Neural progenitor cell (in vitro differentiated cells): ENCODE data around the gene TEX9. TPM values are rescaled to one million over a fixed set of nuclear protein-coding genes. Genes with fewer than 3 reads are reported as not detected.

Experiments
- DNase-seq: peaks from one replicate; pipeline ENCODE4 v3.0.0-alpha.2; 2016; ENCODE audit warnings: low spot score
- H2AFZ ChIP-seq: fragments of 200-600 bp; sonication (generic); replicated peaks from 2 replicates; pipeline ENCODE4 v1.6.1; 2016; ENCODE audit warnings: antibody characterized with exemption
- H3F3A ChIP-seq: fragments of 200-600 bp; sonication (generic); 2 replicates; pipeline ENCODE4 v1.6.1; 2016; ENCODE audit warnings: antibody characterized with exemption, low read depth
- H3K27ac ChIP-seq: fragments of 200-600 bp; sonication (generic); 2 replicates; pipeline ENCODE4 v1.5.1; 2016; ENCODE audit warnings: mild to moderate bottlenecking
- H3K27me3 ChIP-seq: fragments of 200-600 bp; sonication (generic); 2 replicates; pipeline ENCODE4 v1.6.1; 2016; ENCODE audit warnings: mild to moderate bottlenecking, moderate library complexity
- H3K36me3 ChIP-seq: fragments of 200-600 bp; sonication (generic); 2 replicates; pipeline ENCODE4 v1.5.1; 2016
- H3K4me1 ChIP-seq: fragments of 200-600 bp; sonication (generic); 2 replicates; pipeline ENCODE4 v1.6.1; 2016; ENCODE audit warnings: mixed run types
- H3K4me2 ChIP-seq: fragments of 200-600 bp; sonication (generic); 2 replicates; pipeline ENCODE4 v1.6.1; 2016
- H3K4me3 ChIP-seq: fragments of 200-600 bp; sonication (generic); 2 replicates; pipeline ENCODE4 v1.5.1; 2016
- H3K79me2 ChIP-seq: fragments of 200-600 bp; sonication (generic); 2 replicates; pipeline ENCODE4 v1.6.1; 2016; ENCODE audit warnings: low read depth
- H3K9ac ChIP-seq: fragments of 200-600 bp; sonication (generic); 2 replicates; pipeline ENCODE4 v1.6.1; 2016
- H3K9me3 ChIP-seq: fragments of 200-600 bp; sonication (generic); 2 replicates; pipeline ENCODE4 v1.5.1; 2016; ENCODE audit warnings: low read depth
- H4K20me1 ChIP-seq: fragments of 200-600 bp; sonication (generic); 2 replicates; pipeline ENCODE4 v1.6.1; 2016; ENCODE audit warnings: low read depth
- H3K27ac Mint-ChIP-seq: 3 replicates; pipeline ENCODE4 v1.8.0; 2021; ENCODE audit warnings: mixed read lengths
- H3K27me3 Mint-ChIP-seq: 2 replicates; pipeline ENCODE4 v1.8.0; 2022; ENCODE audit warnings: low read depth, mild to moderate bottlenecking, inconsistent platforms, moderate library complexity, mixed read lengths; ENCODE audit not compliant: insufficient read depth
- H3K36me3 Mint-ChIP-seq: 3 replicates; pipeline ENCODE4 v1.8.0; 2021; ENCODE audit warnings: mixed read lengths
- H3K4me1 Mint-ChIP-seq: 3 replicates; pipeline ENCODE4 v1.8.0; 2021; ENCODE audit warnings: mixed read lengths
- H3K4me3 Mint-ChIP-seq: 3 replicates; pipeline ENCODE4 v1.8.0; 2021; ENCODE audit warnings: mild to moderate bottlenecking, moderate library complexity, mixed read lengths
- H3K9me3 Mint-ChIP-seq: 3 replicates; pipeline ENCODE4 v1.8.0; 2020; ENCODE audit warnings: mixed read lengths
- CTCF ChIP-seq: fragments of 200-600 bp; sonication (generic); IDR thresholded peaks from 2 replicates; pipeline ENCODE4 v1.5.1; 2017; ENCODE audit warnings: antibody characterized with exemption, mild to moderate bottlenecking
- EZH2 ChIP-seq: fragments of 200-600 bp; sonication (generic); IDR thresholded peaks from 2 replicates; pipeline ENCODE4 v1.6.1; 2017; ENCODE audit warnings: antibody characterized with exemption, mild to moderate bottlenecking, moderate library complexity
- EZH2phosphoT487 ChIP-seq: fragments of 200-600 bp; sonication (generic); IDR thresholded peaks from 2 replicates; pipeline ENCODE4 v1.6.1; 2017; ENCODE audit warnings: antibody characterized with exemption
- total RNA-seq: library from RNA; depleted of rRNA; stranded (reverse); fragments of >200 nt; gene quantifications from 2 replicates; pipeline ENCODE4 v1.2.3, GENCODE V29; 2015; ENCODE audit warnings: low replicate concordance

Gene TEX9
- total RNA-seq, 1 donor from 2014 or later, result 8.1 TPM

DNA sequence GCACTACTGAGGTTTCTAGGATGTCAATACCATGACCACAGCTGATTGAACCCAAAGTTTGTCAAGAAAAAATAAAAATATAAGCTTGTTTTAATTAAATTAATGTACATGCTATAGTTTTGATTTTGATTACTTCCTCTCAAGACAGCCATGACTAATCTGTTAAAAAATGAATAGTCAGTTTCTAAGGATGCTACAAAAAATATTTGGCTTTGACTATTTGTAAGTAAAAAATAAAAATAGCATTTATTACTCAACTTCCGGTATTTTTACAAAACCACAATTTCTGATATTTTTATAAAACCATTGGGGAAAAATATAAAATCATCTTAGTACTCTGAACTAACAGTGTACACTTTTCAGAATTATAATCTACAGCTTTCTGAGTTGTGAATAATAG lies 12.1 kb upstream of the TEX9 start:
- Mint-ChIP-seq H3K9me3 (no peaks in the 10 kb centered on the region), H3K27ac (no peak overlapping the region), H3K4me1 (peaks cover 12% of the 10 kb centered on the region), H3K4me3 (no peak overlapping the region), H3K27me3 (no peaks in the 10 kb centered on the region), H3K36me3 (no peaks in the 10 kb centered on the region)
- Histone ChIP-seq H3K4me3 (no peak overlapping the region), H3F3A (no peaks in the 10 kb centered on the region), H3K4me2 (no peak overlapping the region), H3K9ac (no peak overlapping the region), H3K9me3 (no peaks in the 10 kb centered on the region), H3K4me1 (peaks cover 10% of the 10 kb centered on the region), H3K79me2 (no peaks in the 10 kb centered on the region), H4K20me1 (no peaks in the 10 kb centered on the region), H3K36me3 (no peaks in the 10 kb centered on the region), H3K27ac (no peak overlapping the region), H2AFZ (no peak overlapping the region), H3K27me3 (no peaks in the 10 kb centered on the region)
- DNase-seq, result no peak
- no peak for TF ChIP-seq EZH2
- no peak for TF ChIP-seq EZH2phosphoT487
- TF ChIP-seq CTCF, result no peak

- Mint-ChIP-seq H3K36me3 (no peaks in the 10 kb centered on the region), H3K4me3 (no peak overlapping the region), H3K4me1 (peaks cover 12% of the 10 kb centered on the region), H3K27me3 (no peaks in the 10 kb centered on the region), H3K9me3 (no peaks in the 10 kb centered on the region), H3K27ac (no peak overlapping the region)
- Histone ChIP-seq H2AFZ (no peak overlapping the region), H3K36me3 (no peaks in the 10 kb centered on the region), H3K4me3 (no peak overlapping the region), H3K27me3 (no peaks in the 10 kb centered on the region), H4K20me1 (no peaks in the 10 kb centered on the region), H3K4me2 (no peak overlapping the region), H3F3A (no peaks in the 10 kb centered on the region), H3K9me3 (no peaks in the 10 kb centered on the region), H3K79me2 (no peaks in the 10 kb centered on the region), H3K9ac (no peak overlapping the region), H3K4me1 (peaks cover 10% of the 10 kb centered on the region), H3K27ac (no peak overlapping the region)
- DNase-seq, result no peak
- TF ChIP-seq CTCF (no peak), EZH2 (no peak), EZH2phosphoT487 (no peak)
Observed at GRCh38 chr15:56353740-56354139, 11.5 kb upstream of the TEX9 start.

- Histone ChIP-seq H4K20me1 (no peaks in the 10 kb centered on the region), H3F3A (no peaks in the 10 kb centered on the region), H3K9ac (no peak overlapping the region), H3K27ac (no peak overlapping the region), H3K36me3 (no peaks in the 10 kb centered on the region), H3K79me2 (no peaks in the 10 kb centered on the region), H3K4me2 (no peak overlapping the region), H3K9me3 (no peaks in the 10 kb centered on the region), H2AFZ (no peak overlapping the region), H3K4me3 (no peak overlapping the region), H3K27me3 (no peaks in the 10 kb centered on the region), H3K4me1 (peaks cover 4% of the 10 kb centered on the region)
- Mint-ChIP-seq H3K36me3 (no peaks in the 10 kb centered on the region), H3K27me3 (no peaks in the 10 kb centered on the region), H3K4me3 (no peak overlapping the region), H3K4me1 (peaks cover 4% of the 10 kb centered on the region), H3K27ac (no peak overlapping the region), H3K9me3 (peaks cover 6% of the 10 kb centered on the region)
- DNase-seq, result no peak
- TF ChIP-seq CTCF (no peak), EZH2phosphoT487 (no peak), EZH2 (no peak)
Observed at GRCh38 chr15:56356616-56357015, 8.6 kb upstream of the TEX9 start.

- Histone ChIP-seq H3K27me3 (no peaks in the 10 kb centered on the region), H3K4me2 (no peak overlapping the region), H3K36me3 (no peaks in the 10 kb centered on the region), H3K27ac (no peak overlapping the region), H3K4me3 (no peak overlapping the region), H4K20me1 (no peaks in the 10 kb centered on the region), H3K79me2 (no peaks in the 10 kb centered on the region), H3K9ac (no peak overlapping the region), H3K9me3 (no peaks in the 10 kb centered on the region), H2AFZ (no peak overlapping the region), H3F3A (no peaks in the 10 kb centered on the region), H3K4me1 (no peaks in the 10 kb centered on the region)
- Mint-ChIP-seq H3K9me3 (peaks cover 13% of the 10 kb centered on the region), H3K27ac (no peak overlapping the region), H3K36me3 (no peaks in the 10 kb centered on the region), H3K4me1 (no peaks in the 10 kb centered on the region), H3K4me3 (no peak overlapping the region), H3K27me3 (no peaks in the 10 kb centered on the region)
- DNase-seq, result no peak
- TF ChIP-seq EZH2phosphoT487, result no peak
- TF ChIP-seq CTCF, result no peak
- no peak for TF ChIP-seq EZH2
Observed at GRCh38 chr15:56358604-56359003, 6.6 kb upstream of the TEX9 start.
